Measurements from ENCODE around the gene MYO16.

Gene MYO16

DNA sequence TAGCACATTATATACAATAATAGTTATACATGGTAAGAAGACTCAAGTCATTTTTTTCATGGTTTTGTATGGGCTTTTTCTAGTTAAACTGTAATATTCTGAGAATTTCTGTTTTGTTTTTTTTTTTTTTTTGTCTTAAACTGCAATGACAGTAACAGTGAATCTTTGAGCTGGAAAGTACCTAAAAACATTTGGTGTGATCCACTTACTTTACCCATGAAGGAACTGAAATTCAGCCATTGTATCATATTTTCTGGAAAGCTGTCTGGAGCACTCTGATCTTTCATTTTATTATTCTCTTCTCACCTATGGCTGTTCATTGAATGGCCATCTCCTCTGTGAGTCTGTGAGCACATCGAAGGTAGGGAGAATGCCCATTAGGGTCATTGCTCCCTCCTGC lies 37.8 kb downstream of the MYO16 start:
- Histone ChIP-seq H3K36me3 (ENCODE audit: control insufficient read depth, insufficient read depth, low read length) (no peaks in the 10 kb centered on the region), H3K27me3 (ENCODE audit: control insufficient read depth, insufficient read depth, low read length) (no peaks in the 10 kb centered on the region), H3K9ac (ENCODE audit: low read depth, low read length) (no peak overlapping the region), H3K4me3 (ENCODE audit: low read depth, low read length) (no peak overlapping the region), H3K4me1 (ENCODE audit: control insufficient read depth, insufficient read depth, low read length) (no peaks in the 10 kb centered on the region), H3K9me3 (ENCODE audit: control insufficient read depth, insufficient read depth, low read length) (no peaks in the 10 kb centered on the region)

DNA sequence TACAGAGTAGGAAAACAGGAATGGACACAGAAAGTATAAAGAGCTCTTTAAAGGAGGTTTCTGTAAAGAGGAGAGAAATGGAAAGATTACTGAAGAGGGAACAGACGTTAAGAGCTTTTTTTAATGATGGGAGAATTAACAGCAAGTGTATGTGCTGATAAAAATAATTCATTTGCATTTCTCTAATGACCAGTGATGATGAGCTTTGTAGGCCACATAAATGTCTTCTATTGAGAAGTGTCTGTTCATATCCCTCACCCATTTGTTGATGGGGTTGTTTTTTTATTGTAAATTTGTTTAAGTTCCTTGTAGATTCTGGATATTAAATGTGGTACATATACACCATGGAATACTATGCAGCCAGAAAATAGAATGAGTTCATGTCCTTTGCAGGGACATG lies 40.0 kb downstream of the MYO16 start:
- Histone ChIP-seq H3K27me3 (ENCODE audit: control insufficient read depth, insufficient read depth, low read length) (no peaks in the 10 kb centered on the region), H3K9ac (ENCODE audit: low read depth, low read length) (no peak overlapping the region), H3K4me3 (ENCODE audit: low read depth, low read length) (no peak overlapping the region), H3K36me3 (ENCODE audit: control insufficient read depth, insufficient read depth, low read length) (no peaks in the 10 kb centered on the region), H3K4me1 (ENCODE audit: control insufficient read depth, insufficient read depth, low read length) (no peaks in the 10 kb centered on the region), H3K9me3 (ENCODE audit: control insufficient read depth, insufficient read depth, low read length) (no peaks in the 10 kb centered on the region)

DNA sequence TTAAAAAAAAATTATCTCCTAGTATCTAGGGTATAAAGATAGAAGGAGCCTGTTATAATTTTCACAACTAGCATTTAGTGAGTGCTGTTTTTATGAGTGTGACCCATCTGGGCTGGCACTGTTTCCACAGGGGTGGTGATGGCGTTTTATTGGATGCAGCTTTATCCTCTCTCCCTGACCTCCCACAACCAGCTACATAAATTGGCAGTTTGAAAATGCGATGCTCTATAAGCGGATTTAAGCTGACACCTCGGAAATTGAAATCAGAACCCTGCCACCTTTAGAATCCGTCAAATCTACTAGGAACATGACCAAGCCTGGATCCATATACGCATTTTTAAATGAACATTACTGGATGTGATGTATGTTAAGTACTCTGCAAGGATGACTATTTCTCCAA lies 44.9 kb downstream of the MYO16 start:
- Histone ChIP-seq H3K36me3 (ENCODE audit: control insufficient read depth, insufficient read depth, low read length) (no peaks in the 10 kb centered on the region), H3K4me3 (ENCODE audit: low read depth, low read length) (no peak overlapping the region), H3K4me1 (ENCODE audit: control insufficient read depth, insufficient read depth, low read length) (no peaks in the 10 kb centered on the region), H3K9me3 (ENCODE audit: control insufficient read depth, insufficient read depth, low read length) (no peaks in the 10 kb centered on the region), H3K9ac (ENCODE audit: low read depth, low read length) (no peak overlapping the region), H3K27me3 (ENCODE audit: control insufficient read depth, insufficient read depth, low read length) (no peaks in the 10 kb centered on the region)

DNA sequence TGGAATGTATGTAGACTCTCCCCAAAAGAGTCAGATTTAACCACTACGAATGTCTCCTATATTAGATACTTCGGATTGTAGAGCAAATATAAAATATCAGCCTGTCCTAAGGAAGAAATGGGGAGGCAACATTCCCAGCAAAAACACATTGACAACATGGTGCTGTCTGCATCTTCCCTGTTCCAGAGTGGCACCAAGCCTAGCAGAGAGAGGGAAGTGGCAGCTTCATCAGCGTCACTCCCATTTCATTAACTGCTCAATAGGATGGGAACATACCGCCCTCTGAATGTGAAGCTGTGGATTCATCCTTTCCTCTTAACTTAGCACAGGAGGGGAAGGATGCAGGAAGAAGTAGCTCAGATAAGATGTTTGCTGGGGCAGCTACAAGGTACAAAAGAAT lies 45.4 kb downstream of the MYO16 start:
- no peaks in the 10 kb centered on the region for H3K36me3 ChIP-seq (ENCODE audit: control insufficient read depth, insufficient read depth, low read length)
- no peaks in the 10 kb centered on the region for H3K4me1 ChIP-seq (ENCODE audit: control insufficient read depth, insufficient read depth, low read length)
- H3K27me3 ChIP-seq (ENCODE audit: control insufficient read depth, insufficient read depth, low read length): no peaks in the 10 kb centered on the region
- H3K4me3 ChIP-seq (ENCODE audit: low read depth, low read length): no peak overlapping the region
- no peak overlapping the region for H3K9ac ChIP-seq (ENCODE audit: low read depth, low read length)
- no peaks in the 10 kb centered on the region for H3K9me3 ChIP-seq (ENCODE audit: control insufficient read depth, insufficient read depth, low read length)

DNA sequence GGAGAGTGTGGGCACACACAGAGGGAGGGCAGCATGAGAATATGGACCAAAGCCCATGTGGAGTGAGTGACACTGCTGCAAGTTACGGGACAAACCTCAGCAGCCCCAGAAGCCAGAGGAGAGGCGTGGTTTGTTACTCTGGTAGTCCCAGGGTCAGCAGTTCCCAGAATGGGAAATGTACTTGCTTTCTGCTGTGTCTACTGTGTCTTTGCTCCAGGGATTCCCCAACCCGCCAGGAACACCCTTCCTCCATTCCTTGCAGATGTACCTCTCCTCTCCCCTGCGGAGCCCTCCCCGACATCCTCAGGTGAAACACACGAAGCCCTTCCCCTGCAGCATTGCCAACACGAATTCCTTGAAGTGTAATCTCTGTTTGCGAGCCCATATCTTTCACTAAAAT lies 47.2 kb downstream of the MYO16 start:
- Histone ChIP-seq H3K36me3 (ENCODE audit: control insufficient read depth, insufficient read depth, low read length) (no peaks in the 10 kb centered on the region), H3K4me3 (ENCODE audit: low read depth, low read length) (no peak overlapping the region), H3K27me3 (ENCODE audit: control insufficient read depth, insufficient read depth, low read length) (no peaks in the 10 kb centered on the region), H3K4me1 (ENCODE audit: control insufficient read depth, insufficient read depth, low read length) (no peaks in the 10 kb centered on the region), H3K9me3 (ENCODE audit: control insufficient read depth, insufficient read depth, low read length) (no peaks in the 10 kb centered on the region), H3K9ac (ENCODE audit: low read depth, low read length) (no peak overlapping the region)

DNA sequence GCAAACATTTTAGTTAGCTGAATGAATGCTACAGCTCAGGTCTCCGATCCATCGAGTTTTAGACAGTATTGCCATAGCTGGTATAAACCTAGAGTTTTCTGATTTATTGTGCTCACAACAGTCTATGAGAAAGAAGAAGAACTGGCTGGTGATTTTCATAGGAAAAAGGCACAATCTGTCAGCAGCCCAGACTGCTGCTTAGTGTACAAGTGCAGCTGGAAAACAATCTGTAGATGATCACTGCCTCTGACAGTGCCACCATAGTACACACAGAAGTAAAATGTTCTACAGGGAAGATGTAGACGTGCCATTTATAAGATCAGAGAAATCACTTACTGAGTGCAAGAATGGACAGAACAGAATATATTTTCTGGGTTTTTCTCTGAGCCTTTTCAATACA lies 48.4 kb downstream of the MYO16 start:
- no peaks in the 10 kb centered on the region for H3K4me1 ChIP-seq (ENCODE audit: control insufficient read depth, insufficient read depth, low read length)
- H3K36me3 ChIP-seq (ENCODE audit: control insufficient read depth, insufficient read depth, low read length): no peaks in the 10 kb centered on the region
- no peaks in the 10 kb centered on the region for H3K9me3 ChIP-seq (ENCODE audit: control insufficient read depth, insufficient read depth, low read length)
- no peak overlapping the region for H3K9ac ChIP-seq (ENCODE audit: low read depth, low read length)
- H3K4me3 ChIP-seq (ENCODE audit: low read depth, low read length): no peak overlapping the region
- H3K27me3 ChIP-seq (ENCODE audit: control insufficient read depth, insufficient read depth, low read length): no peaks in the 10 kb centered on the region

DNA sequence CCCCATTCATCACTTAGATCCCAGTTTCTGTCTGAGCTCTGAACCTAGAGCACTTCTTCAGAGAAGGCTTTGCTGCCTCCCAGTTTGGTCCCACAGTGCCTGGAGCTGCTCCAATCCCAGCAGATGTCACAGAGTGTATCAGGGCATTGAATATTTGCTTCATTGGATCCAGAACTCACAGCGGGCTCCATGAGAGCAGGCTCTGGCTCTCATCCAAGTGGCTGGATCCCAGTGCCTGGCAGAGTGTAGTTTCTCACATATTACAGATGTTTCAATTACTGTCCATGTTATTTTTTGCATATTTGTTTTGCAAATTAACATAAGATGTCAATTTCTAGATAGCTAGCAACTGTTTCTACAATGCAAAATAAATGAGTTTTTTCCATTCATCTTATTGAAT lies 50.6 kb downstream of the MYO16 start:
- no peaks in the 10 kb centered on the region for H3K27me3 ChIP-seq (ENCODE audit: control insufficient read depth, insufficient read depth, low read length)
- H3K36me3 ChIP-seq (ENCODE audit: control insufficient read depth, insufficient read depth, low read length): no peaks in the 10 kb centered on the region
- H3K9me3 ChIP-seq (ENCODE audit: control insufficient read depth, insufficient read depth, low read length): no peaks in the 10 kb centered on the region
- H3K4me1 ChIP-seq (ENCODE audit: control insufficient read depth, insufficient read depth, low read length): no peaks in the 10 kb centered on the region
- no peak overlapping the region for H3K9ac ChIP-seq (ENCODE audit: low read depth, low read length)
- H3K4me3 ChIP-seq (ENCODE audit: low read depth, low read length): no peak overlapping the region

DNA sequence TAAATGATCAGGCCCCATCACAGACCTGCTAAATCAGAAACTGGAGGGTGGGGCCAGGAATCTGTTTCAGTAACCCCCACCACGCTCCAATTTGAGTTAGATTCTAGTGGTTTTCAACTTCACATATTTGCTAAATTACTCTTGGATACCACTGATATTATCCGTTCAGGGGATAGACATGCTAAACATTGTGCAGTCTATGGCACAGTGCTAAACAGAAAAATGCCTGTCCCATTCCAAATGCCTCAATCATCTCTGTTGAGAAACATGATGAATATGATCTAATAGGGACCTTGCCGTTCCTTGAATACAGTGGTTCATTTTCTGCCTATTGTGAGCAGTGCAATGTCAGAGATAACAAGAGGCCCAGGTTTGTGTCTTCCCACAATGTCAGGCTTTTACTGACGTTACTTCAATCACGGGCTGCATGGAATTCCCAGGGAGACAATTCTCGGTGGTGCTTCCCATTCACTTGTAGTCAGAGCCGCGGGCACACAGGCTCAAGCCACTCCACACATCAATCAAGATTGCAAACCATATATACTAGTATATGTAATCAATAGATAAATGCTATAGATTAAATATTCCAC lies 52.7 kb downstream of the MYO16 start:
- H3K27me3 ChIP-seq (ENCODE audit: control insufficient read depth, insufficient read depth, low read length): no peaks in the 10 kb centered on the region

DNA sequence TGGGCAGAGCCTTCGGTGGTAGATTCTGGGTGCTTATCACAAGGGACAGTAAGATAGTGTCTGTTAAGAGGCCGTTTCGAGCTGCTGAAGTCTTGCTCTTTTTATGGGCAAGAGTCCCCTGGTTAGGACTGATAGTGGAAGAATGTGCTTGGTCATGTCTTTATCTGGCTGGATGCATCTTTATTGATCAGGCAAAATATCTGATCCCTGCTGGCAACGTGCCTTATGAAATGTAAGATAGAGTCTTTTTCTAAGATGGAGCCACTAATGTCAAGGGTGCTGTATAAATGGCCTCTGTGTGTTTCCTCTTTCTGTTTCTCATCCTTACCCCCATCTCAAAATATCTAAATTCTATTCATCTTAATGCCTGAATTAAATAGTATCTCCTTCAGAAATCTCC lies 53.3 kb downstream of the MYO16 start:
- H3K4me3 ChIP-seq (ENCODE audit: low read depth, low read length): no peak overlapping the region
- no peaks in the 10 kb centered on the region for H3K27me3 ChIP-seq (ENCODE audit: control insufficient read depth, insufficient read depth, low read length)
- H3K9ac ChIP-seq (ENCODE audit: low read depth, low read length): no peak overlapping the region
- H3K36me3 ChIP-seq (ENCODE audit: control insufficient read depth, insufficient read depth, low read length): no peaks in the 10 kb centered on the region
- no peaks in the 10 kb centered on the region for H3K9me3 ChIP-seq (ENCODE audit: control insufficient read depth, insufficient read depth, low read length)
- H3K4me1 ChIP-seq (ENCODE audit: control insufficient read depth, insufficient read depth, low read length): no peaks in the 10 kb centered on the region

More for the DNA sequence above, 52.7 kb downstream of the MYO16 start:
- Histone ChIP-seq H3K36me3 (ENCODE audit: control insufficient read depth, insufficient read depth, low read length) (no peaks in the 10 kb centered on the region), H3K4me3 (ENCODE audit: low read depth, low read length) (no peak overlapping the region), H3K9me3 (ENCODE audit: control insufficient read depth, insufficient read depth, low read length) (no peaks in the 10 kb centered on the region), H3K4me1 (ENCODE audit: control insufficient read depth, insufficient read depth, low read length) (no peaks in the 10 kb centered on the region), H3K9ac (ENCODE audit: low read depth, low read length) (no peak overlapping the region)

DNA sequence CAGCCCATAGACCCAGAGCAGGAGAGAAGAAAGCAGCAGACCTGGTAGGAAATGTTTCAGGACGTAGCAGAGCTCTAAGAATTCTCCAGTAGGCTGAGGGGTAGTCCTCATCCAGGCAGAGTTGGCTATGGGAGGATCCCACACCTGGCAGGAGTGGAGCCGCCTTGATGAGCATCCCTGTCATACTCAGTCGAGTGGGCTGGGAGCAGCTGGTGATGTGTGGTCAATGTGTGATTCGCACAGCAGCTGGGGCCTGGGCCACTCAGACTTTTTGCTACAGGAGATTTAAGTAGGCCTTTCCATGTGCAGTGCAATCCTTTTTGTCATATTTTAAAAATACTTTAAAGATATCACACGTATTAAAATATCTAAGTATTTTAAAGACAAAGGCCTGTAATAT lies 56.6 kb downstream of the MYO16 start:
- H3K9ac ChIP-seq (ENCODE audit: low read depth, low read length): no peak overlapping the region
- H3K4me1 ChIP-seq (ENCODE audit: control insufficient read depth, insufficient read depth, low read length): no peaks in the 10 kb centered on the region
- H3K9me3 ChIP-seq (ENCODE audit: control insufficient read depth, insufficient read depth, low read length): no peaks in the 10 kb centered on the region
- H3K4me3 ChIP-seq (ENCODE audit: low read depth, low read length): no peak overlapping the region
- no peaks in the 10 kb centered on the region for H3K36me3 ChIP-seq (ENCODE audit: control insufficient read depth, insufficient read depth, low read length)
- no peaks in the 10 kb centered on the region for H3K27me3 ChIP-seq (ENCODE audit: control insufficient read depth, insufficient read depth, low read length)

DNA sequence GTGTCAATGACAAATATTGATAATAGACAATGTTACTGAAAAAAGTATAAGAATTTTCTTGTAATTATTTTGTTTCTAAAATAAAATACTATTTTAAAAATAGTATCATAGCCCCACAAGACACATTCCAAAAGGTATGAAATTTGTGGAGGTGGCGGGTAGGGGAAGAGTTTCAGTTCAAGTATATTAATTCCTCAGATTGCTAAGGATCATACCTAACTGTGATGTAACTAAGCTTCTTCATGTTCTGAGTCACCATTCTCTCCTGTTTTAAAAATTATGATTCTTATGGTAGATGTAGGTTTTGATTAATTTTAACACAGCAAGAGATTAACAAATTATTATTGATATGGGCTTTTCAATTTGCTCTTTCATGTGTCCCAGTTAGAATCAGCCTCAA lies 61.3 kb downstream of the MYO16 start:
- no peaks in the 10 kb centered on the region for H3K27me3 ChIP-seq (ENCODE audit: control insufficient read depth, insufficient read depth, low read length)
- no peaks in the 10 kb centered on the region for H3K4me1 ChIP-seq (ENCODE audit: control insufficient read depth, insufficient read depth, low read length)

DNA sequence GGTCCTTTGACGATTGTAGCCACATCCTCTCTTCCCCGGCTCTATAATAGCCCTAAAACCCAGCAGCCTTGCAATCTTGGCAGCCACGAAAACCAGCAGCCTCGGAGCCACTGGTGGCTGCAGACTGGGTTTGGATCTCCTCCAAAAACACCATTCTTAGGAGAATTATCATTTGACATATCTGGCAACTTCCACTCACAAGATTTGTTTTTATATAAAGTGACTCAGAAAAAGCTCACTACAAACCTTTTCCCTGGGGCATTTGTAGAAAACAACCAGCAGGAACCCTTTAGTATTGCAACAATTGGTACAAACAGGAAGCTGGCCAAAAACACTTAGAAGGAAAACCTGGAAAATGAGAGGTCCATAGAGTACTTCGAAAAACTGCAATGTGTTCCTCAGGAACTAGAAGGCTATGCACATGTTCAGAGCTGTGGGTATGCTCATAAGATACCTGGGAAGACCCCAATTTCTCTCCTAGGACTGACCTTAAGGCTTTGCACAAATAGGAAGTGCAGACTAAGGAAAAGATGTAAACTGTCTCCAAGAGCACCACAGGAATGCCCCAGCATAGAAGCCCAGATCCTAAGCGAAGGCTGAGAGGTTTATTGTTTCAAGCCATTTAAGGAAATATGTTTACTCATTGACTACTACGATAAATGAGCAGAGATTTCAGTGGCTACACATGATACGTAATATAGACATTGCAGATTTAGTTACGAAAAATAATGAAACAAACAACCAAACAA lies 71.2 kb downstream of the MYO16 start:
- Histone ChIP-seq H3K4me1 (ENCODE audit: control insufficient read depth, insufficient read depth, low read length) (no peaks in the 10 kb centered on the region), H3K9ac (ENCODE audit: low read depth, low read length) (no peak overlapping the region), H3K4me3 (ENCODE audit: low read depth, low read length) (no peak overlapping the region), H3K9me3 (ENCODE audit: control insufficient read depth, insufficient read depth, low read length) (no peaks in the 10 kb centered on the region), H3K27me3 (ENCODE audit: control insufficient read depth, insufficient read depth, low read length) (no peaks in the 10 kb centered on the region), H3K36me3 (ENCODE audit: control insufficient read depth, insufficient read depth, low read length) (no peaks in the 10 kb centered on the region)

More for the DNA sequence above, 61.3 kb downstream of the MYO16 start:
- no peak overlapping the region for H3K9ac ChIP-seq (ENCODE audit: low read depth, low read length)
- no peak overlapping the region for H3K4me3 ChIP-seq (ENCODE audit: low read depth, low read length)
- no peaks in the 10 kb centered on the region for H3K36me3 ChIP-seq (ENCODE audit: control insufficient read depth, insufficient read depth, low read length)
- H3K9me3 ChIP-seq (ENCODE audit: control insufficient read depth, insufficient read depth, low read length): no peaks in the 10 kb centered on the region

All from iPS-15b (cell line).